HG03432 (cell line): ENCODE data around the gene EXOC4.

Experiments used
- ATAC-seq: cut with Tn5 transposase; IDR thresholded peaks from one replicate; pipeline ENCODE4 v1.9.1; 2021; ENCODE audit warnings: mild to moderate bottlenecking, moderate library complexity; ENCODE audit not compliant: unreplicated experiment

Gene EXOC4

GRCh38 chr7:133412942-133413341, 160.1 kb downstream of the EXOC4 start:
- ATAC-seq, result no peak

- no peak for ATAC-seq
Observed at GRCh38 chr7:133419041-133419440, 166.2 kb downstream of the EXOC4 start.

- ATAC-seq, result no peak
Observed at GRCh38 chr7:133423618-133424017, 170.7 kb downstream of the EXOC4 start.

GRCh38 chr7:133428326-133428725, 175.4 kb downstream of the EXOC4 start:
- ATAC-seq, result no peak

GRCh38 chr7:133428876-133429275, 176.0 kb downstream of the EXOC4 start:
- ATAC-seq, result no peak

- ATAC-seq, result no peak
Observed at GRCh38 chr7:133429371-133429770, 176.5 kb downstream of the EXOC4 start.

GRCh38 chr7:133431134-133431724, 178.4 kb downstream of the EXOC4 start:
- no peak for ATAC-seq

GRCh38 chr7:133433165-133433812, 180.4 kb downstream of the EXOC4 start:
- no peak for ATAC-seq

- ATAC-seq, result no peak
Observed at GRCh38 chr7:133434246-133434865, 181.5 kb downstream of the EXOC4 start.

- ATAC-seq, result no peak
Observed at GRCh38 chr7:133436014-133436428, 183.1 kb downstream of the EXOC4 start.

GRCh38 chr7:133437544-133437943, 184.7 kb downstream of the EXOC4 start:
- no peak for ATAC-seq

- no peak for ATAC-seq
Observed at GRCh38 chr7:133442818-133443217, 189.9 kb downstream of the EXOC4 start.

- ATAC-seq, result no peak
Observed at GRCh38 chr7:133445617-133446016, 192.7 kb downstream of the EXOC4 start.

- no peak for ATAC-seq
Observed at GRCh38 chr7:133448012-133448411, 195.1 kb downstream of the EXOC4 start.

GRCh38 chr7:133452577-133452976, 199.7 kb downstream of the EXOC4 start:
- no peak for ATAC-seq

- no peak for ATAC-seq
Observed at GRCh38 chr7:133458688-133459087, 205.8 kb downstream of the EXOC4 start.

GRCh38 chr7:133461421-133461820, 208.5 kb downstream of the EXOC4 start:
- ATAC-seq, result no peak

GRCh38 chr7:133475655-133476054, 222.8 kb downstream of the EXOC4 start:
- ATAC-seq, result no peak

- no peak for ATAC-seq
Observed at GRCh38 chr7:133477791-133478190, 224.9 kb downstream of the EXOC4 start.

GRCh38 chr7:133478591-133479135, 225.8 kb downstream of the EXOC4 start:
- ATAC-seq, result no peak

GRCh38 chr7:133479456-133480065, 226.7 kb downstream of the EXOC4 start:
- ATAC-seq, result no peak

- ATAC-seq, result no peak
Observed at GRCh38 chr7:133480868-133481267, 228.0 kb downstream of the EXOC4 start.
